GM18858 (cell line): Measurements from ENCODE around the gene RAD51B.
"Not testable (repeated sequence)": the region's sequence is repeated elsewhere in the genome, so short reads cannot be mapped to it uniquely, and the experiment has no call there.

Experiments used
- ATAC-seq: cut with Tn5 transposase; IDR thresholded peaks from one replicate; pipeline ENCODE4 v1.9.1; 2021; ENCODE audit not compliant: unreplicated experiment

Gene RAD51B

GRCh38 chr14:68074765-68075381, 255.3 kb downstream of the RAD51B start:
- ATAC-seq, result no peak

GRCh38 chr14:68075382-68076029, 255.9 kb downstream of the RAD51B start:
- ATAC-seq, result no peak

- ATAC-seq, result no peak
Observed at GRCh38 chr14:68076451-68076850, 256.9 kb downstream of the RAD51B start.

- ATAC-seq, result no peak
Observed at GRCh38 chr14:68079941-68080697, 260.5 kb downstream of the RAD51B start.

GRCh38 chr14:68081489-68081888, 261.9 kb downstream of the RAD51B start:
- ATAC-seq, result no peak

- no peak for ATAC-seq
Observed at GRCh38 chr14:68082698-68083291, 263.2 kb downstream of the RAD51B start.

GRCh38 chr14:68084256-68084655, 264.7 kb downstream of the RAD51B start:
- no peak for ATAC-seq

- no peak for ATAC-seq
Observed at GRCh38 chr14:68085742-68086141, 266.2 kb downstream of the RAD51B start.

- no peak for ATAC-seq
Observed at GRCh38 chr14:68088451-68088854, 268.9 kb downstream of the RAD51B start.

GRCh38 chr14:68089146-68089731, 269.7 kb downstream of the RAD51B start:
- no peak for ATAC-seq

- ATAC-seq, result no peak
Observed at GRCh38 chr14:68094158-68094557, 274.6 kb downstream of the RAD51B start.

- ATAC-seq, result no peak
Observed at GRCh38 chr14:68094752-68095151, 275.2 kb downstream of the RAD51B start.

- ATAC-seq, result no peak
Observed at GRCh38 chr14:68097727-68098126, 278.1 kb downstream of the RAD51B start.

GRCh38 chr14:68098834-68099233, 279.3 kb downstream of the RAD51B start:
- ATAC-seq, result no peak

GRCh38 chr14:68099495-68100045, 280.0 kb downstream of the RAD51B start:
- no peak for ATAC-seq

- not testable (repeated sequence) for ATAC-seq
Observed at GRCh38 chr14:68101715-68102301, 282.2 kb downstream of the RAD51B start.

- no peak for ATAC-seq
Observed at GRCh38 chr14:68103853-68104252, 284.3 kb downstream of the RAD51B start.

- ATAC-seq, result no peak
Observed at GRCh38 chr14:68104518-68104917, 284.9 kb downstream of the RAD51B start.

- ATAC-seq, result no peak
Observed at GRCh38 chr14:68105816-68106215, 286.2 kb downstream of the RAD51B start.

- ATAC-seq, result no peak
Observed at GRCh38 chr14:68106456-68106855, 286.9 kb downstream of the RAD51B start.

GRCh38 chr14:68106905-68107304, 287.3 kb downstream of the RAD51B start:
- no peak for ATAC-seq
